VCaP (cell line): ENCODE measurements around the gene STK4.
"Not testable (repeated sequence)": the region's sequence is repeated elsewhere in the genome, so short reads cannot be mapped to it uniquely, and the experiment has no call there.

Experiments
- H3K27ac ChIP-seq: fragments of 450-650 bp; 2 replicates; pipeline ENCODE4 v1.5.1; 2017
- TF ChIP-seq, protein P1 (sequence below): fragments of 450-650 bp; conservative IDR thresholded peaks from 2 replicates; pipeline ENCODE4 v1.5.1; 2017; ENCODE audit warnings: mild to moderate bottlenecking, moderate library complexity

Gene STK4

DNA sequence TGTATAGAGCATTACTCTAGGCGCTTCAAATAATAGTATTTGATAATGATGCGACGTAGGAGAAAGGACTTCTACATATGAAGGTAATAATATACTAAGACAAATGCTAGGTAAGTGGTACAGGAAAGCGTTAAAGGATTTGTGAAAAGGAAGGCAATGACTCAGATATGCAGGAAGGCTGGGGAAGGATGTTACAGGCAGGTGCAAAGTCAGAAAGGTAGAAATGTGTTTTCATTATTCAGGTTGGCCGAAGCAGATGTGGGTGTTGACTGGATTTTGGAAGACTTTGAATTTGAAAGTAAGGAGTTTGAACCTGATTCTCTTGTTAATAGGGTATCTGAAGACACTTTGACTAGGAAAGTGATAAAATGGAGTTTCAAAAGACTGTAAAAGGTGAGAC, 51.0 kb downstream of the STK4 start:
- TF ChIP-seq, protein P1, sequence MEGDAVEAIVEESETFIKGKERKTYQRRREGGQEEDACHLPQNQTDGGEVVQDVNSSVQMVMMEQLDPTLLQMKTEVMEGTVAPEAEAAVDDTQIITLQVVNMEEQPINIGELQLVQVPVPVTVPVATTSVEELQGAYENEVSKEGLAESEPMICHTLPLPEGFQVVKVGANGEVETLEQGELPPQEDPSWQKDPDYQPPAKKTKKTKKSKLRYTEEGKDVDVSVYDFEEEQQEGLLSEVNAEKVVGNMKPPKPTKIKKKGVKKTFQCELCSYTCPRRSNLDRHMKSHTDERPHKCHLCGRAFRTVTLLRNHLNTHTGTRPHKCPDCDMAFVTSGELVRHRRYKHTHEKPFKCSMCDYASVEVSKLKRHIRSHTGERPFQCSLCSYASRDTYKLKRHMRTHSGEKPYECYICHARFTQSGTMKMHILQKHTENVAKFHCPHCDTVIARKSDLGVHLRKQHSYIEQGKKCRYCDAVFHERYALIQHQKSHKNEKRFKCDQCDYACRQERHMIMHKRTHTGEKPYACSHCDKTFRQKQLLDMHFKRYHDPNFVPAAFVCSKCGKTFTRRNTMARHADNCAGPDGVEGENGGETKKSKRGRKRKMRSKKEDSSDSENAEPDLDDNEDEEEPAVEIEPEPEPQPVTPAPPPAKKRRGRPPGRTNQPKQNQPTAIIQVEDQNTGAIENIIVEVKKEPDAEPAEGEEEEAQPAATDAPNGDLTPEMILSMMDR = no peak
- H3K27ac ChIP-seq = no peak overlapping the region

DNA sequence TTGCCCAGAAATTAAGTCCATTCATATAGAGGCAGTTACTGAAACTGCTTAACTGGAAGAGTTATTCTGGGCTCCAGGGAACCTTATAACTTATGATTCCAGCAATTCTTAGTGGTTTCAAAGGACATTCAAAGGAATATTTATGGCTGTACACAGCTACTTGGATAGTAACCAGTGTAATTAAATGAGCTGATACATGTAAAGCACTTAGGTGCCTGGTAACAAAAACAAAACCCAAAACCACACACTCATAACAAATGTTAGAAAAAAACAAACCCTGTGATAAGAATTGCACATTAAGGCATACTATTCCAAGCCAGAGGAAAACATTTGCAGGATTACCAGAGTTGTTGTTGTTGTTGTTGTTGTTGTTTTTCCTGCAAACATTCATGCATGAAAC, 51.5 kb downstream of the STK4 start:
- H3K27ac ChIP-seq = no peak overlapping the region
- TF ChIP-seq, protein P1 = no peak

DNA sequence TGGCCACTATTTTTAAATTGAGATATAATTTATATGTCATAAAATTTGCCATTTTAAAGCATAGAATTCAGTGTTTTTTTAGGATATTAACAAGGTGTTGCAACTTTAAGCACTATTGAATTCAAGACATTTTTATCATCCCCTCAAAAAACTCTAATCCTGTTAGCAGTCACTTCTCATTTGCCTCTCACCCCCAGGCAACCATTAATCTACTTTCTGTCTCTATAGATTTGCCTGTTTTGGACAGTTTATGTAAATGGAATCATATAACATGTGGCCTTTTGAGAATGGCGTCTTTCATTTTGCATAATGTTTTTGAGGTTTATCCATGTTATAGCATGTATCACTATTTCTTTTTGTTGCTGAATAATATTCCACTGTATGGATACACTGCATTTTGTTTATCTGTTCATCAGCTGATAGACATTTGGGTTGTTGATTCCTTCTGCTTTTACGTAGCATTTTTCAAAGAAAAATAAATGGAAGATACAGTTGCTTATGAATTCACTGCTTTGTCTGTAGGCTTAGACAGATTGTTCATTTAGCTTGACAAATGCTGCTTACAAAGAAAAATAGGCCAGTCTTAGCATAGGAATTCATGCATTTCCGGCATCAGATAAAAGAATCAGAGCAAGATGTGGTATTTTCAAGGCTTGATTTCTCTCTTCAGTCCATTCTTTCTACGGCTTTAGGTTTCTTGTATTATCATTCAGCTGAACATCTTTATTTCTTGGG, 52.9 kb downstream of the STK4 start:
- TF ChIP-seq, protein P1 = no peak
- H3K27ac ChIP-seq = no peak overlapping the region

DNA sequence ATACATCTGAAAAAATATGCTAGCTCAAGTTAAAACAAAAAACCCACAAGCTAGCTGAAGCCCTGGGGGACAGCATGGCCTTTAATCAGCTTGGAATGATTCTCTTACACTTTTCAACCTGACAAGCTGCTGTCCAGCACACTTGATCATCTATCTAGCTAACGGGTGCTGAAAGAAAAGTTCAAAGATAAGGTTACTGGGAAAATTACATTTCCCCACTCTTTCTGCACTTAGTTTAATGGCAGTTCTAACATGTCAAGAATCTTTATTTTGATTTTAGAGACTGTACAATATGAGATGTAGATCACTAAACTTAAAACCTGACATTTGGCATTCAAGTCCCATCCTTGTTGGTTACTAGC, 53.4 kb downstream of the STK4 start:
- TF ChIP-seq, protein P1 = no peak
- H3K27ac ChIP-seq = no peak overlapping the region

DNA sequence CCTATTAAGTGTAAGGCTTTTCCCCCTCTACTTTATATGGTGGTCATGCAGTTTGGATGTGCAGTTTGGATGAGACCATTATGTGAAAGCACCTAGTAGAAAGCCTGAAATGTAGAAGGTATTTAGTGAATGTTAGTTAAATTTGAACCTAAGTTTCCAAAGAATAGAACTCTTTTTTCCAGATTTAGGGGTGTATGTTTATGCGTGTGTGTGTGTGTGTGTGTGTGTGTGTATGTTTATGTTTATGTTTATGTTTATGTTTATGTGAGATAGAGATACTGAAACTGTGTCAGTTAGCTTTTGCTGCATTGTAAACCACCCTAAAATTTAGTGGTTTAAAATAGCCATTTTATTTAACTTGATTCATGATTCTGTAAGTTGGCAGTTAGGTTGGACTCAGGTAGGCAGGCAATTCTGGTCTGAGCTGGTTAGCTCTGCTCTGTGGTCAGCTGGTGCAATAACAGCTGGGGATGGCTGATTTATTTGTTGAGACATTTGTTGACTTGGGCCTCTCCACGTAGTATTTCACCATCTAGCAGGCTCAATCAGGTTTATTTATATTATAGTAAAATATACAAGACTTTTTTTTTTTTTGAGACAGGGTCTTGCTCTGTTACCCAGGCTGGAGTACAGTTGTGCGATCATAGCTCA, 54.0 kb downstream of the STK4 start:
- H3K27ac ChIP-seq = peak overlapping the region; percentile 9; the same call in 1 of the 2 replicates
- TF ChIP-seq, protein P1 = no peak; the same call in 1 of the 2 replicates

DNA sequence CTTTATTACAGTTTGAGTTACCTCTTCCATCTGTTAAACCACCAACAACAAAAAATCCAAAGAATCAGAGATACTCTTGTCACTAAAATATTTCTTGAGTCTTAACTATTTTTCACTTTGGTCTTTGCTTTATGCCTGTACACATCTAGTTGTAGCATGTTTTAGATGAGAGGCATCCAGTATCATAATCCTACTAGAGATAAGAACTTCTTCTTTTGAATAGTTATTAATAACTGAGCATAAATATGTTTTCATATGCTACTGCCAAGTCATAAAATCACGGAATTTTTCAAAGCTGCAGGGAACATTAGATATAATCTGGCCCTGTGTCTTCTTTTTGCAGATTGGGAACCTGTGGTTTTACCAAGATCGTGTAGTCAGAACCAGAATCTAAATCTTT, 55.3 kb downstream of the STK4 start:
- TF ChIP-seq, protein P1 = no peak
- H3K27ac ChIP-seq = peak overlapping the region; percentile 9; the same call in 1 of the 2 replicates

DNA sequence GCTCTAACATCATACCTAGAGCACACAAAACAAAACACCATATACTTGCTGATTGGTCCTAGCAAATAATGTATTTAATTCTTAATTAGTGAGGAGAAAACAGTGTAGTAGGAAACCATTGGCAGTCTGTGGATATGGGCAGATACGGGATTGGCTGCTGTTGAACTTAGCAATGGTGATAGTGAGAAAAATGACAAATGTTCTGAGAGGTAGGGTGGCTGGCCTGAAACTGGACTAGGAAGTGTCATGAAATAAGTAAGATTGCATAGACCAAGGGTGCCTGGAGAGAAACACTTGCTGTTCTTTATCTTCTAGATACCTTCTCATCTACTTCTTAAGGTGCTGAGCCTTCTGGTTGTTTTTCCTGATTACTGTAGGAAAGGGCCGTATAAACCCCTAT, 56.8 kb downstream of the STK4 start:
- not testable (repeated sequence) for H3K27ac ChIP-seq
